Activated CD8-positive, alpha-beta T cell treated with anti-CD3 and anti-CD28 coated beads for 36 hours (primary cell): Measurements from ENCODE around the gene TBX21. TPM values are rescaled to one million over a fixed set of nuclear protein-coding genes. Genes with fewer than 3 reads are reported as not detected.

Source experiments
- ATAC-seq: fragments of 200-7000 bp; cut with Tn5 transposase; one replicate; pipeline ENCODE4 v1.10.0; 2021; ENCODE audit warnings: mild to moderate bottlenecking, moderate library complexity
- CTCF ChIA-PET: fragments of 350-600 bp; sonication (Branson Sonifier 250); formaldehyde crosslinking; loops from one replicate; lab custom pipeline; 2021; ENCODE audit warnings: antibody characterized with exemption; lab: Charles Lee
- POLR2A ChIA-PET: fragments of 350-600 bp; sonication (Branson Sonifier 250); formaldehyde crosslinking; loops from one replicate; lab custom pipeline; 2021; ENCODE audit warnings: antibody characterized with exemption; lab: Charles Lee
- DNase-seq: peaks from one replicate; pipeline ENCODE4 v3.0.0-alpha.2; 2020
- H3K27ac Mint-ChIP-seq: one replicate; pipeline ENCODE4 v1.8.0; 2021; ENCODE audit warnings: mild to moderate bottlenecking, mixed read lengths
- H3K27me3 Mint-ChIP-seq: one replicate; pipeline ENCODE4 v1.8.0; 2021; ENCODE audit warnings: mixed read lengths
- H3K36me3 Mint-ChIP-seq: one replicate; pipeline ENCODE4 v1.8.0; 2021; ENCODE audit warnings: low read depth, mixed read lengths
- H3K4me1 Mint-ChIP-seq: one replicate; pipeline ENCODE4 v1.8.0; 2021; ENCODE audit warnings: low read depth, mixed read lengths
- H3K4me3 Mint-ChIP-seq: one replicate; pipeline ENCODE4 v1.8.0; 2021; ENCODE audit warnings: mild to moderate bottlenecking, moderate library complexity, mixed read lengths
- H3K9me3 Mint-ChIP-seq: one replicate; pipeline ENCODE4 v1.8.0; 2021; ENCODE audit warnings: mixed read lengths
- intact Hi-C: fragments of 100-400 bp; cut with micrococcal nuclease; formaldehyde crosslinking; loops from one replicate; pipeline ENCODE4 v1.10.0; 2022
- total RNA-seq, 2 experiments: library from RNA; stranded (reverse); gene quantifications; one replicate each; pipeline ENCODE4 v1.2.3, GENCODE V29; 2021
- TF ChIP-seq, protein P1 (sequence below): fragments of 200-600 bp; IDR thresholded peaks from one replicate; pipeline ENCODE4 v1.8.0; 2022; ENCODE audit warnings: antibody characterized with exemption, mild to moderate bottlenecking

TBX21 gene
- total RNA-seq, 2 experiments from 2014 or later: 53.0 to 56.9 TPM

DNA sequence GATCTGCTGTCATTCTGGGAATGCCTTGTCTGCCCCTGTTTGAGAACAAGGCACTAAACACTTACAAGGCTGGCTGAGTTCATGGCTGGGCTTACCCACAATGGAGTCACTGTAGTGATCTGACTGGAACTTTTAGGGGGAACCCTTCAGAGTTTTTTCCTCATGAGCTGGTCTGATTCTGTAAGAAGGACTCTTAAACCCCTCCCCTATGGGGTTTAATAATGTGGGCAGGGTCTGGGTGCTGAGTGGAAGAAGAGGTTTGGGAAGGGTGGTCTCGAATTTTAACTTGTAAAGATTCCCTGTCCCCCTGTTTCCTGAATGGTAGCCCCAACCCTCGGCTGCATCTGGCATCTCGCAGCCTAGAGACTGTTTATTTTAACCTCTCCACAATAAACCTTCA lies 58.0 kb downstream of the TBX21 start:
- POLR2A ChIA-PET: interaction anchor here (0.5 to 1.6 kb wide), 2 partner anchors 12 to 126 kb away, joined by 3 to 5 read pairs; no protein-coding TSS in a partner anchor

DNA sequence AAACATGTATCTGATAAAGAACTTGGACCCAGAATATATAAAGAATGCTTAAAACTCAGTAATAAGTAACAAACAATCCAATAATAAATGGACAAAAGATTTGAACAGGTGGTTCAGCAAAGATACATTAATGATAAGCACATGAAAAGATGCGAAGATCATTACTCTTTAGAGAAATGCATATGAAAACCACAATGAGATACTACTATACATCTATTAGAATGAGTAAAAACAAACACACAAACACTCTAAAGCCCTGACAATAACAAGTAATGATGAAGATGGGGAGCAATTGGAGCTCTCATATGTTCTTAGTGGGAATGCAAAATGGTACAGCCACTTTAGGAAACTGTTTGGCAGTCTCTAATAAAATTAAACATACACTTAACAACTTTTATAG lies 59.4 kb downstream of the TBX21 start:
- no peak for DNase-seq
- TF ChIP-seq, protein P1, sequence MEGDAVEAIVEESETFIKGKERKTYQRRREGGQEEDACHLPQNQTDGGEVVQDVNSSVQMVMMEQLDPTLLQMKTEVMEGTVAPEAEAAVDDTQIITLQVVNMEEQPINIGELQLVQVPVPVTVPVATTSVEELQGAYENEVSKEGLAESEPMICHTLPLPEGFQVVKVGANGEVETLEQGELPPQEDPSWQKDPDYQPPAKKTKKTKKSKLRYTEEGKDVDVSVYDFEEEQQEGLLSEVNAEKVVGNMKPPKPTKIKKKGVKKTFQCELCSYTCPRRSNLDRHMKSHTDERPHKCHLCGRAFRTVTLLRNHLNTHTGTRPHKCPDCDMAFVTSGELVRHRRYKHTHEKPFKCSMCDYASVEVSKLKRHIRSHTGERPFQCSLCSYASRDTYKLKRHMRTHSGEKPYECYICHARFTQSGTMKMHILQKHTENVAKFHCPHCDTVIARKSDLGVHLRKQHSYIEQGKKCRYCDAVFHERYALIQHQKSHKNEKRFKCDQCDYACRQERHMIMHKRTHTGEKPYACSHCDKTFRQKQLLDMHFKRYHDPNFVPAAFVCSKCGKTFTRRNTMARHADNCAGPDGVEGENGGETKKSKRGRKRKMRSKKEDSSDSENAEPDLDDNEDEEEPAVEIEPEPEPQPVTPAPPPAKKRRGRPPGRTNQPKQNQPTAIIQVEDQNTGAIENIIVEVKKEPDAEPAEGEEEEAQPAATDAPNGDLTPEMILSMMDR: no peak
- ATAC-seq: no peak
- no peak overlapping the region for H3K27ac Mint-ChIP-seq
- ChIA-PET POLR2A (no interaction called here), CTCF (interaction anchor here (0.6 to 1.6 kb wide), 3 partner anchors 9 to 112 kb away, joined by 3 to 4 read pairs (median 3); no protein-coding TSS in a partner anchor)
- peaks cover 9% of the 10 kb centered on the region for H3K4me1 Mint-ChIP-seq
- no peaks in the 10 kb centered on the region for H3K9me3 Mint-ChIP-seq
- no peaks in the 10 kb centered on the region for H3K36me3 Mint-ChIP-seq
- intact Hi-C loops: no loop called here
- H3K27me3 Mint-ChIP-seq: peaks cover 52% of the 10 kb centered on the region
- H3K4me3 Mint-ChIP-seq: no peak overlapping the region

More for the DNA sequence above, 58.0 kb downstream of the TBX21 start:
- Mint-ChIP-seq H3K27me3 (peaks cover 53% of the 10 kb centered on the region), H3K9me3 (no peaks in the 10 kb centered on the region), H3K27ac (no peak overlapping the region), H3K4me3 (peak overlapping the region; percentile 43), H3K36me3 (no peaks in the 10 kb centered on the region), H3K4me1 (peaks cover 9% of the 10 kb centered on the region)
- intact Hi-C loops: no loop called here
- DNase-seq (no peak), ATAC-seq (no peak)
- CTCF ChIA-PET: interaction anchor here (1.2 to 1.9 kb wide), 3 partner anchors 10 to 113 kb away, joined by 3 to 17 read pairs (median 11); no protein-coding TSS in a partner anchor
- TF ChIP-seq, protein P1: no peak

DNA sequence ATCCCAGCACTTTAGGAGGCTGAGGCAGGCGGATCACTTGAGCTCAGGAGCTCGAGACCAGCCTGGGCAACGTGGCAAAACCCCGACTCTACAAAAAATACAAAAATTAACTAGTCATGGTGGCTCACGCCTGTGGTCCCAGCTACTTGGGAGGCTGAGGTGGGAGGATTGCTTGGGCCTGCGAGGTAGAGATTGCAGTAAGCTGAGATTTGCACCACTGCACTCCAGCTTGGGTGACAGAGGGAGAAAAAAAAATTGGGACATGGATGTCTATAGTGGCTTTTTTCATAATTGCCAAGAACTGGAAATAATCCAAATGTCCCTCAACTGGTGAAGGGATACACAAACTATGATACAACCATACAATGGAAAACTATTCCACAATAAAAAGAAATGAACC lies 59.9 kb downstream of the TBX21 start:
- POLR2A ChIA-PET: no interaction called here
- H3K4me3 Mint-ChIP-seq: no peak overlapping the region
- ATAC-seq (no peak), DNase-seq (no peak)
- H3K9me3 Mint-ChIP-seq: no peaks in the 10 kb centered on the region
- intact Hi-C loops: no loop called here
- no peak overlapping the region for H3K27ac Mint-ChIP-seq
- TF ChIP-seq, protein P1: no peak
- peaks cover 9% of the 10 kb centered on the region for H3K4me1 Mint-ChIP-seq
- CTCF ChIA-PET: interaction anchor here (0.6 to 1.6 kb wide), 3 partner anchors 8 to 112 kb away, joined by 3 to 4 read pairs (median 3); no protein-coding TSS in a partner anchor
- no peaks in the 10 kb centered on the region for H3K36me3 Mint-ChIP-seq
- peaks cover 50% of the 10 kb centered on the region for H3K27me3 Mint-ChIP-seq

Other genes with a start within 250 kb of the TBX21 start
- 100 to 1,000 TPM in 1 of 2 experiments, 10 to 100 TPM in 1; 99.0 to 108 TPM for gene NPEPPS, start 202.1 kb upstream of the TBX21 start, total RNA-seq
- 100 to 1,000 TPM; 589 to 605 TPM for gene KPNB1, start 83.3 kb upstream of the TBX21 start, total RNA-seq
- 10 to 100 TPM; 12.4 to 13.6 TPM for gene TBKBP1, start 39.1 kb upstream of the TBX21 start, total RNA-seq
- gene OSBPL7, start 88.6 kb downstream of the TBX21 start, total RNA-seq: 10 to 100 TPM; 18.0 to 19.8 TPM
- gene MRPL10, start 98.3 kb downstream of the TBX21 start, total RNA-seq: 10 to 100 TPM; 66.5 to 67.0 TPM
- gene LRRC46, start 98.4 kb downstream of the TBX21 start, total RNA-seq: under 1 TPM; 0.38 to 0.67 TPM
- gene SCRN2, start 108.0 kb downstream of the TBX21 start, total RNA-seq: 10 to 100 TPM; 21.0 to 23.8 TPM
- gene SP6, start 117.9 kb downstream of the TBX21 start, total RNA-seq: under 1 TPM; 0.13 to 0.18 TPM
- 10 to 100 TPM; 11.5 to 13.2 TPM for gene SP2, start 163.0 kb downstream of the TBX21 start, total RNA-seq
- gene PNPO, start 208.3 kb downstream of the TBX21 start, total RNA-seq: 10 to 100 TPM; 41.0 to 42.7 TPM
- not detected for gene PRR15L, start 224.6 kb downstream of the TBX21 start, total RNA-seq
- 100 to 1,000 TPM; 161 to 171 TPM for gene CDK5RAP3, start 237.9 kb downstream of the TBX21 start, total RNA-seq